Left ventricle myocardium inferior (tissue), 1 donor: ENCODE data around the gene COPS4. TPM values are rescaled to one million over a fixed set of nuclear protein-coding genes. Genes with fewer than 3 reads are reported as not detected.

Source experiments
- DNase-seq: peaks from one replicate; pipeline ENCODE4 v3.0.0-alpha.2; 2020
- H3K27ac ChIP-seq: fragments of 200-600 bp; replicated peaks from 2 replicates; pipeline ENCODE4 v1.8.0; 2021
- H3K27me3 ChIP-seq: fragments of 200-600 bp; 2 replicates; pipeline ENCODE4 v1.8.0; 2021; ENCODE audit warnings: low read depth
- H3K36me3 ChIP-seq: fragments of 200-600 bp; 2 replicates; pipeline ENCODE4 v1.8.0; 2021
- H3K4me1 ChIP-seq: fragments of 200-600 bp; 2 replicates; pipeline ENCODE4 v1.8.0; 2021
- H3K4me3 ChIP-seq: fragments of 200-600 bp; 2 replicates; pipeline ENCODE4 v1.8.0; 2021; ENCODE audit warnings: mild to moderate bottlenecking, moderate library complexity
- H3K9me3 ChIP-seq: fragments of 200-600 bp; replicated peaks from 2 replicates; pipeline ENCODE4 v1.8.0; 2021
- intact Hi-C: fragments of 100-400 bp; cut with micrococcal nuclease; formaldehyde crosslinking; loops from one replicate; pipeline ENCODE4 v1.11.0; 2022
- total RNA-seq: library from RNA; stranded (reverse); fragmentation: NEBNext Ultra II Directional; extraction: Animal tissue kit (Norgen Biotek cat#: 25700); gene quantifications from one replicate; pipeline ENCODE4 v1.2.1, GENCODE V29; 2021
- TF ChIP-seq, protein P1 (sequence below): fragments of 200-600 bp; IDR thresholded peaks from 2 replicates; pipeline ENCODE4 v1.8.0; 2021; ENCODE audit warnings: antibody characterized with exemption, mild to moderate bottlenecking, borderline replicate concordance
- donor health status: DM: no; HTN: yes; CAD: no; lungs with severe emphysema.

COPS4 gene
- total RNA-seq, 1 donor from 2014 or later, result 53.6 TPM

- intact Hi-C loops, result no loop called here
- Histone ChIP-seq H3K4me3 (no peak overlapping the region), H3K27ac (no peak overlapping the region)
These were observed 77.2 kb downstream of the COPS4 start for GRCh38 chr4:83112231-83112630.

DNA sequence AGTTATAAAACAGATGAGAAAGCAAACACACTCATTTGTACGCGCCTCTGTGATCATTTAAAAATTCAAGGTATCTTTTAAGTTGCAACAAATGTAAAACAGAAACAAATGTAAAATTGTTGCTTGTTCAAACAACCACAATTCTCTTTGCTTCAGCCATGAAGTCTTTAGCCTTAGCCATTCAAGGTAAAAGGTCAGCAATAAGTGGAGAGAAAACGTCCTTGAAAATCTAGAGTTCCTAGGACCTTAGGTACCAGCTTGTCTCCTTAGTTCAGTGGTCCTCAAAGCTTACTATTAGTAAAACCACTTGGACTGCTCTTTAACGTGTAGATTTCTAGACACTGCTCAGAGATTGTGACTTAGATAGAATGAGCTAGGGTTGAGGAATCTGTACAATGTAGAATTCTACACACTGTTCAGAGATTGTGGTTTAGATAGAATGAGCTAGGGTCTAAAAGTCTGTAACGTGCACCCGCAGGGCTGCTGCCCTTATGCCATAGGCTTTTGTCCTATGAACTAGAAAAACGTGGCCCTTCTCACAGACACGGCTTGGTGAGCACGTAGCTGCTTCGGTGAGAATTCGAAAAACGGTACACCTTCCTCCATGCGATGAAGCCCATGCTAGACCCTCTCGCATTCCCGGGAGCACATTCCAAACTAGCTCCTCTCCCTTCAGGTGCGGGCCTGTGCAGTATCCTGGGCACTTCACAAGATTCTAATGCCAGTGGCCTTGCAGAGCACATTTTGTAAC lies 77.9 kb downstream of the COPS4 start:
- Histone ChIP-seq H3K4me3 (no peak overlapping the region), H3K36me3 (no peaks in the 10 kb centered on the region), H3K4me1 (peaks cover 17% of the 10 kb centered on the region), H3K27me3 (peaks cover 14% of the 10 kb centered on the region), H3K27ac (no peak overlapping the region), H3K9me3 (no peaks in the 10 kb centered on the region)
- no peak for DNase-seq
- intact Hi-C loops, result no loop called here
- TF ChIP-seq, protein P1, sequence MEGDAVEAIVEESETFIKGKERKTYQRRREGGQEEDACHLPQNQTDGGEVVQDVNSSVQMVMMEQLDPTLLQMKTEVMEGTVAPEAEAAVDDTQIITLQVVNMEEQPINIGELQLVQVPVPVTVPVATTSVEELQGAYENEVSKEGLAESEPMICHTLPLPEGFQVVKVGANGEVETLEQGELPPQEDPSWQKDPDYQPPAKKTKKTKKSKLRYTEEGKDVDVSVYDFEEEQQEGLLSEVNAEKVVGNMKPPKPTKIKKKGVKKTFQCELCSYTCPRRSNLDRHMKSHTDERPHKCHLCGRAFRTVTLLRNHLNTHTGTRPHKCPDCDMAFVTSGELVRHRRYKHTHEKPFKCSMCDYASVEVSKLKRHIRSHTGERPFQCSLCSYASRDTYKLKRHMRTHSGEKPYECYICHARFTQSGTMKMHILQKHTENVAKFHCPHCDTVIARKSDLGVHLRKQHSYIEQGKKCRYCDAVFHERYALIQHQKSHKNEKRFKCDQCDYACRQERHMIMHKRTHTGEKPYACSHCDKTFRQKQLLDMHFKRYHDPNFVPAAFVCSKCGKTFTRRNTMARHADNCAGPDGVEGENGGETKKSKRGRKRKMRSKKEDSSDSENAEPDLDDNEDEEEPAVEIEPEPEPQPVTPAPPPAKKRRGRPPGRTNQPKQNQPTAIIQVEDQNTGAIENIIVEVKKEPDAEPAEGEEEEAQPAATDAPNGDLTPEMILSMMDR, result no peak

More at GRCh38 chr4:83112231-83112630, 77.2 kb downstream of the COPS4 start:
- DNase-seq, result no peak
- Histone ChIP-seq H3K36me3 (no peaks in the 10 kb centered on the region), H3K27me3 (peaks cover 13% of the 10 kb centered on the region), H3K9me3 (no peaks in the 10 kb centered on the region), H3K4me1 (peaks cover 17% of the 10 kb centered on the region)
- TF ChIP-seq, protein P1, result no peak

DNA sequence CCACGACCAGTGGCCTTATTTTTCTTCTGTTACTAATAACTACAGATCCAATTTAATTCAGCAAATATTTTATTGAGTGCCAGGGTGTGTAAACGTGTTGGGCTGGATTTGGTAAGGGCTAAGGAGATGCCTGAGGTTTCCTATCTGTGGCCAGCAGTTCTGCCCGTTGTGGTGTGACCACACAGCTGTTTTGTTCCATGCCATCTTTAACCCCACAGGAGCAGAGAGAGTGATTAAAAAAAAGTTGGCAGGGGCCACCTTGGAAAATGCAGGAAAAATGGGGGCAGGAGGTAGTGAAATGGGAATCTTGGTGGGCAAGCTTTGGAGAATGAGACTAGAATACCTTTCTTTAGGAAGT lies 78.4 kb downstream of the COPS4 start:
- Histone ChIP-seq H3K9me3 (no peaks in the 10 kb centered on the region), H3K27ac (no peak overlapping the region)
- DNase-seq, result no peak

DNA sequence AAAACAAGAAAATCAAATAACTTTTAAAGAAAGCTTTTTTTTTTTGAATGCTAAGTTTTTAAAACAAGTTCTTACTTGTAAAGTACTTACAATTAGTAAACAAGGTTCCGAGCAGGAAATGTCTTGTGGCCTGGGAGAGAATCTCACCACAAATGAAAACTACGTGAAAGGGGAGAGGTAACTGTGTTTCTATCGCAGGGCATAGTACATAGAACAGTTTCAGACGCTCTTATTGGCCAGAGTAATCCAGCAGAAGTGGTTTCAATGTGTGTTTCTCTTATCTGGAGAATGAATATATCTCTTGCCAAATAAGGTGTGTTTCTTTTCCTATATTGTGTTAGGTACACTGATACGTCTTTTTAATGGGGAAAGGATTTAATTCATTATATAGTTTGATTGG lies 79.6 kb downstream of the COPS4 start, which contains the start of gene PLAC8:
Gene PLAC8, minus strand, starts transcription at position 154 of the 400 bp plus-strand sequence. CDS start 6,808 bp downstream, outside the sequence.
- Histone ChIP-seq H3K27ac (no peak within 1 kb of the TSS), H3K36me3 (no peaks in the 10 kb centered on the region), H3K4me1 (peaks cover 12% of the 10 kb centered on the region), H3K4me3 (no peak within 1 kb of the TSS), H3K27me3 (peaks cover 14% of the 10 kb centered on the region), H3K9me3 (no peaks in the 10 kb centered on the region)
- TF ChIP-seq, protein P1, result no peak
- DNase-seq, result no peak
- intact Hi-C loops, result no loop called here

More for the DNA sequence above, 78.4 kb downstream of the COPS4 start:
- intact Hi-C loops, result no loop called here
- Histone ChIP-seq H3K27me3 (peaks cover 19% of the 10 kb centered on the region), H3K4me1 (peaks cover 17% of the 10 kb centered on the region), H3K4me3 (no peak overlapping the region), H3K36me3 (no peaks in the 10 kb centered on the region)
- TF ChIP-seq, protein P1, result no peak

DNA sequence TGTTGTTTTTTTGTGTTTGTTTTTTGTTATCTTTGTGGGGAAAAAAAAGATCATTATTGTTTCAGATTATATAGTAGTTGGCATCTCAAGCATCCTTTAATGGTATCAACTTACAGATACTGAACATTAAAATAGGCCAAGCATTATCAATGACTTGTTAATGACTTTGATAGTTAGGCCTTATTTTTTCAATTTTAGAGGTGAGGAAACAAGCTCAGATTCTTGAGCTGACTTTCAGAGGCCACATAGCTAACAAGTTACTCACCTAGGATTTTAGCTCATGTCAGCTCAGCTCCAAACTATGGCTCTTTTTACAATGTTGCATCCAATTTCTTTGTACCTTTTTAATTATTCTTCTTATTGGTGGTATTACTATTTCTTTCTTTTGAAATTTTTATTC lies 80.0 kb downstream of the COPS4 start:
- DNase-seq, result no peak
- TF ChIP-seq, protein P1, result no peak
- Histone ChIP-seq H3K4me1 (peaks cover 8% of the 10 kb centered on the region), H3K9me3 (no peaks in the 10 kb centered on the region), H3K36me3 (no peaks in the 10 kb centered on the region), H3K4me3 (no peak overlapping the region), H3K27ac (no peak overlapping the region), H3K27me3 (peaks cover 11% of the 10 kb centered on the region)
- intact Hi-C loops, result no loop called here
